Measurements from ENCODE around the gene CLASP1. TPM values are rescaled to one million over a fixed set of nuclear protein-coding genes. Genes with fewer than 3 reads are reported as not detected.

CLASP1 gene
- total and polyA plus RNA-seq, 2 donors (not counting 3 experiments of a cell fraction or from before 2014, with no cell fraction given) = 10.0 to 57.9 TPM

- intact Hi-C loops (cut with micrococcal nuclease) = no loop called here
- ChIA-PET POLR2A (no interaction called here), CTCF (interaction anchor here (0.8 to 2.4 kb wide), 3 partner anchors 10 to 265 kb away, joined by 3 to 13 read pairs (median 3); no protein-coding TSS in a partner anchor)
- Histone ChIP-seq H3K9me3 (replicated peaks; ENCODE audit: control insufficient read depth, insufficient read depth, low read length) (no peaks in the 10 kb centered on the region), H3K27ac (ENCODE audit: insufficient read depth, low read depth, low read length) (no peak overlapping the region), H3K9ac (replicated peaks; ENCODE audit: extremely low read depth, insufficient read depth, low read length) (no peak overlapping the region), H2AFZ (ENCODE audit: low read depth, low read length) (no peak overlapping the region), H3K79me2 (ENCODE audit: control insufficient read depth, insufficient read depth, low read length) (no peaks in the 10 kb centered on the region), H3K4me2 (ENCODE audit: insufficient read depth, low read length) (peak overlapping the region; percentile 44), H3K4me3 (replicated peaks in 1 of 3; ENCODE audit: insufficient read depth in 1 of 3, low read depth in 1 of 3, low read length in 3 of 3) (no peak overlapping the region), H3K9me1 (replicated peaks; ENCODE audit: control insufficient read depth, extremely low read depth, insufficient read depth, low read length) (no peaks in the 10 kb centered on the region), H3K4me1 (ENCODE audit: control insufficient read depth, extremely low read depth, insufficient read depth, low read length) (peaks cover 25% of the 10 kb centered on the region), H4K20me1 (replicated peaks; ENCODE audit: control insufficient read depth, extremely low read depth, insufficient read depth, low read length) (no peaks in the 10 kb centered on the region), H3K36me3 (ENCODE audit: control insufficient read depth in 2 of 2, extremely low read depth in 1 of 2, insufficient read depth in 2 of 2, low read length in 2 of 2) (peaks cover 0 to 20% of the 10 kb centered on the region in 2 experiments), H3K27me3 (ENCODE audit: control insufficient read depth in 2 of 2, insufficient read depth in 2 of 2, low read length in 2 of 2) (no peaks in the 10 kb centered on the region)
- dilution Hi-C loops (cut with MboI; ENCODE audit: extremely low pct_ligation_motif_present, low sequenced_read_pairs) = no loop called here
- no TSS peak for BruUV-seq (replicated peaks)
- no peak for FAIRE-seq
- DNase-seq (ENCODE audit: low read depth, low spot score) = peak; percentile 4
- TF ChIP-seq MAX (IDR thresholded peaks at IDR 0.05; ENCODE audit: insufficient read depth, insufficient read length) (no peak), JUN (IDR thresholded peaks at IDR 0.05; ENCODE audit: borderline replicate concordance, insufficient read depth, insufficient read length, low read depth) (no peak), CTCF (IDR thresholded peaks at IDR 0.05; ENCODE audit: extremely low read depth in 1 of 2, insufficient read depth in 1 of 2, low read depth in 1 of 2, low read length in 2 of 2) (no peak), POLR2AphosphoS5 (IDR thresholded peaks at IDR 0.05; ENCODE audit: insufficient read depth, low read depth, low read length) (no peak), GATA2 (IDR thresholded peaks at IDR 0.05; ENCODE audit: insufficient read depth, insufficient read length, low read depth, low read length) (no peak)
Measured at GRCh38 chr2:121359716-121360565, 289.3 kb downstream of the CLASP1 start.

Measured in endothelial cell of umbilical vein (primary cell).